WTC11 (cell line): Measurements from ENCODE around the gene CRYGN.

ENCODE experiments used
- CTCF ChIP-seq: fragments of 200-600 bp; IDR thresholded peaks from 2 replicates; pipeline ENCODE4 v1.8.0; 2022; ENCODE audit warnings: antibody characterized with exemption
- ERG ChIP-seq: fragments of 250-450 bp; sonication (Bioruptor Pico); IDR thresholded peaks from 2 replicates; pipeline ENCODE4 v1.8.0; 2021; ENCODE audit warnings: mild to moderate bottlenecking
- HMGA2 ChIP-seq: fragments of 250-450 bp; sonication (Bioruptor Pico); IDR thresholded peaks from 2 replicates; pipeline ENCODE4 v1.4.0; 2021; ENCODE audit warnings: mild to moderate bottlenecking, moderate library complexity
- MAX ChIP-seq: sonication (generic); formaldehyde crosslinking; IDR thresholded peaks from 2 replicates; pipeline ENCODE4 v1.8.0; 2022; ENCODE audit warnings: mild to moderate bottlenecking, missing genetic modification reagents
- NR2C2 ChIP-seq: sonication (generic); formaldehyde crosslinking; IDR thresholded peaks from 2 replicates; pipeline ENCODE4 v1.8.0; 2022; ENCODE audit warnings: mild to moderate bottlenecking, missing genetic modification reagents
- ZNF121 ChIP-seq: sonication (generic); formaldehyde crosslinking; IDR thresholded peaks from 2 replicates; pipeline ENCODE4 v1.8.0; 2023; ENCODE audit warnings: missing genetic modification reagents
- ZNF532 ChIP-seq: fragments of 250-450 bp; sonication (Bioruptor Pico); IDR thresholded peaks from 2 replicates; pipeline ENCODE4 v1.9.0; 2021; ENCODE audit warnings: mild to moderate bottlenecking, borderline replicate concordance

- no peak for TF ChIP-seq CTCF
- TF ChIP-seq ZNF121 (CRISPR knock-in tag): no peak
- TF ChIP-seq NR2C2 (CRISPR knock-in tag): no peak
- TF ChIP-seq MAX (CRISPR knock-in tag): no peak
- TF ChIP-seq ERG (CRISPR knock-in tag): no peak
- no peak for TF ChIP-seq HMGA2
- TF ChIP-seq ZNF532 (CRISPR knock-in tag): no peak
Observed at GRCh38 chr7:151452680-151453325, 12.9 kb upstream of the CRYGN start.
